HG03039 (cell line): ENCODE measurements around the gene STAT1.
"Not testable (repeated sequence)": the region's sequence is repeated elsewhere in the genome, so short reads cannot be mapped to it uniquely, and the experiment has no call there.

Source experiments
- ATAC-seq: cut with Tn5 transposase; IDR thresholded peaks from one replicate; pipeline ENCODE4 v1.9.1; 2021; ENCODE audit warnings: mild to moderate bottlenecking, moderate library complexity; ENCODE audit not compliant: unreplicated experiment

STAT1 gene

DNA sequence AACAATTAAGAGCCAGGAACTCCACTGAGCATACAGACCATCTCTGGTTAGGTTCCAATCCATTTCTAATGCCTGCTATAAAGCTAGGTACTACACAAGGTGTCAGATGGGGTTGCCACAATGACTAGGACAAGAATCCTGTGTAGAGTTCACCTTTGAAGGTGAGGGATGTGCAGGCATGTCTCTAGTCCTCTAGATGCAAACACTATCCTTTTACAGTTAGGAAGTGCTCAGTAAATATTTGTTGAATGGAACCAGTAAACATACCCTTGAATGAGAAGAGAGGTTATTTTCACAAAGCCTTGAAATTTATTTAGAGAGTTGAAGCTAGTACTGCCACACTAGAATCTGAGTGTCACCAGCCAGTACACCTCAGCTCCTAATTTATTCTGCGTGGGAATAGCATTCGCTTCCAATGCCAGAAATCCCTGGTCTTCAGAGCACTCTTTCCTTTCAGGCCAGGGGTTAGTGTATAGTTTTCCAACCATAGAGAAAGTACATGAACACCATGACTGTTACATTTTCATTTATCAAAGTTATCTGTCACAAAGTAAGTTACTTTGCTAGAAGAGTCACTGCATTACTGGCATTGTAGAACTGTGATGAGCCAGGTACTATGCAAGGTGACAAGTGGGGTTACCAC, 48.3 kb downstream of the STAT1 start:
- no peak for ATAC-seq

DNA sequence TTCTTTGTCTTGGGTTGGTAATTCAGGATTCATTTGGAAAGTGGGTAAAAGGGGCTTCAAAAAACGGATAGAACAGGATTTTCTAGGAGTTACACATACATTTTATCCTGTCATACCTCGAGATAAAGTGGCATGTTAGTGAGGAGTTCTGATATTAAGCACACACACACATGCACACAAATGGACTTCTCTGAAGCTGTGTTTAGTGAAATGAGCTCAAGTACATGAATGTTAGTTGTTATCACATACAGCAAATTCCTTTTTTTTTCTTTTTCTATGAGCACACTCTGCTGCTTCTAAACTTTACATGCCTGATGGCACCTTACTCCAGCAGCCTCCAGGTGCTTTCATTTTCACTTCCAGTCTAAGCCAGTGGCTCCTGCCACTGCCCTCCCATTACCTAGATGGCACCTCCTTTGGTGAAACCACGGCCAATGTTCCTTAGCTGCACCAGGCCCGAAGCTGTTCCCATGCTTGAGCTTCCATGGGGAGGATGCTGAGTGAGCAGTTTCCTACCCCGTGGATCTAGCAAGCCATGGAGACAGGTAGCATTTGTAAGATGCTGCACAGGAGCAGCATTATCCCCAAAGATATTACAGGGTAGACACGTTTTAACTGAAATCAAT, 49.7 kb downstream of the STAT1 start:
- ATAC-seq, result no peak

DNA sequence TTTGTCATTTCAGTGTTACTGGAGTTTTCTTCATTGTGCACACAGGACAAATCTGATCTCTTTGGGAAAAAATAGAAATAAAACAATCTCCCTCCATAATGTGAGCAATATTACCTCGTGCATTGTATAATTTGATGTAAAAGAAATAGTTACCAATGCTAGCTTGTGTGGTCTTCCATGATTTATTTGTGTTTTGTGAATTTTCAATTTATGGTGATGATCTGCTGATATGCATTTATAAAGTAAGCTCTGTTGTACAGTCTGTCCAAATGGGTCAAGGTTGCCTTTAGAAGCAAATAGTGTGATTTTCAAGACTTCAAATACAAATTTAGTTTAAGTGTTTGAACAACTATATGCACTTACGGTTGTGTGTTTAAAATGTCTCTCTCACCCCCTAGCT, 50.9 kb downstream of the STAT1 start:
- ATAC-seq, result no peak

DNA sequence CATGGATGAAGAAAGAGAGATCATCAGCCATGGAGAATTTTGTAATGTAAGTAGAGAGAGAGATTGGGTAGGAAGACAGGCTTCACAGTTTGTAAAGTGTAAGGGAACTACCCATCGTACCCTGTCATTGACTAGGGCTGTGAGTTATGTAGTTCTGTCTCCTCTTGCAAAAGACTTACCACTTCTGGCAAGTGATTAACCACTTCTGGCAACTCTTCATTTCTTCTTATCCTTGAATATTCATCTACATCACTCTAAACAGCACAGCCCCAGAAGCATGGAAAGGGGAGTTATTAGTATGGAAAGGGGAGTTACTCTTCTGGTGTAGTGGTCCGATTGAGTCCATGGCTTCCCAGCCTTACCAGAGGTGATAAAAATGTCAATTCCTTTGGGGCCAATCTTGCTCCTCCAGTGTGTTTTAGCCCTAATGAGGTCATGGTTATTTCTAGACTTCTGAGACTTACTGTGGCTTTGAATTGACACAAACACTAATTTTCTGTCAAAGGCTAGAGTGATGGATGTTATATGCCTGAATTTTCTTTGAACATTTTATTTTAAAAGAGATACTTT, 52.0 kb downstream of the STAT1 start:
- ATAC-seq, result no peak

DNA sequence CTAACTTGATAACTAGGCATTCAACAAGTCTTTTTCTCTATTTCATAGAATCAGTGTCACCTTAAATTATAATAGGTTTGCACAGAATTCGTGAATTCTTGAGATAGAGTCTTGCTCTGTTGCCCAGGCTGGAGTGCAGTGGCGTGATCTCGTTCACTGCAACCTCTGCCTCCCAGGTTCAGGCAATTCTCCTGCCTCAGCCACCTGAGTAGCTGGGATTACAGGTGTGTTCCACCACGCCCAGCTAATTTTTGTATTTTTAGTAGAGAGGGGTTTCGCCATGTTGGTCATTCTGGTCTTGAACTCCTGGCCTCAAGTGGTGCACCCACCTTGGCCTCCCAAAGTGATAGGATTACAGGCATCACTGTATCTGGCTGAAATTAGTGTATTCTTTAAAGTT, 52.9 kb downstream of the STAT1 start:
- not testable (repeated sequence) for ATAC-seq

DNA sequence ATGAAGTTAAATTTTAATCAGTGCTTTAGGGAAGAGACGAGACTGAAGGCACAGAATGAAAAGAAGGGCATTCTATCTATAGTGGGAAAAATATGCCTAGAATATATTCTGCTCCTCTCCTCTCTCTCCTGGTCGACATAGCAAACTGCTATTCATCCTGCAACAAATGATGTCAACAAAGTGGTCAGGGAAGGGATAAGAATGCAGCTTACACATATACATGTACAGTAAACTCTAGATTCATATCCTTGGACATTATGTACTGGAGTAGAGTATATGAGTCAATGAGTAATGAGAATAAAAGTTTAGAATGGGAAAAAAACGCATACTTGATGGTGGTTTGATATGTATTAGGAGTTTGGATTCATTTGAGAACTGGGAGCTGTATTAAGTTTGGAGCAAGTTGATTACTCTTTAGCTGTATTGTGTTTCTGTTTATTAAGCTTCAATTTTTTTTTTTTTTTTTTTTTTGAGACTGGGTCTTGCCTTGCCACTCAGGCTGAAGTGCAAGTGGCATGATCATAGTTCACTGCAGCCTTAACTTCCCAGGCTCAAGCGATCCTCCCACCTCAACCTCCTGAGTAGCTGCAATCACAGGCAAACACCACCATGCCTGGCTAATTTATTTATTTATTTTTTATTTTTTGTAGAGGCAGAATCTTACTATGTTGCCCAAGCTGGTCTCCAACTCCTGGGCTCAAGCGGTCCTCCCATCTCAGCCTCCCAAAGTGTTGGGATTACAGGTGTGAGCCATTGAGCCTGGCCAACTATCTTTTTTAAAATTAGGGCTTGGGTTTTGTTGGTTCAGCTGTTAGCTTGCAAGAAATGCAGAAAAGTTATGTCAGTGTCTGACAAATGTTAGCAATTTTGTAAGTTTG, 53.8 kb downstream of the STAT1 start:
- ATAC-seq, result no peak

DNA sequence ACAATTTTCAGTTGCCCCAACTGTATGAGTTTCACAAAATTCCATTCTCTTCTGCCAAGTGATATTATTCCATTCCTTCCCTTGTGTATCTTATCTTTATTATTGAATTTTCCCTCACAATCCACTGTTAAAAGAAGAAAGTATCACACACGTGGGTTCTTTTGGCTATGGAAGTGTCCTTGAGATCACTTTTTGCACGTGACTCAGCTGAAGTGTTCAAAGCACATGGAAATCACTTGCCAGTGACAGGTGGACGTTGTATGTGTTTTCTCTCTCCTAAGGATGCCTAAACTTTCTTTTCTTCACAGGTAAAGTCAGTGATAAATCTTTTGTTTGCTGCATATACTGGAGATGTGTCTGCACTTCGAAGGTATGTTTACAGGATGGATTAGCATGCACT, 60.7 kb downstream of the STAT1 start:
- ATAC-seq, result no peak

DNA sequence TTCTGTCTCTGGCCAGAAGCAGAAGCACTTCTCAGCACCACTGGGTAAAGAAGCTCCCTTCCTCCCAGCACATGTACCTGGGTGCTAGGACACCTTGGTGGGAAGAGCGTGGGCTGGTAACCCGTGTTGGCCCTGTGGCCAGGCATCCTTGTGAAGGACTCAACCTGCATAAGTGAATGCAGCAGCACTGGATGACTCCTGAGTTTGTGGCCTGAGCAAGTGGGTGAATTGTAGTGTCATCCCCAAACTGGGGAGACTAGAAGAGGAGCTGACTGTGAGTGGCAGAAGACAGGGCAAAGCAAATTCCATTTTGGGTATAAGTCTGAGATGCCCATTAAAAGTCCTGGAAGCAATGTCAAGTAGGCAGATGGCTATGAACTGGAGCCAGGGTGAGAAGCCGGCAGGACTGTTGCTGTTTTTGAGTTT, 63.4 kb downstream of the STAT1 start:
- ATAC-seq, result no peak

DNA sequence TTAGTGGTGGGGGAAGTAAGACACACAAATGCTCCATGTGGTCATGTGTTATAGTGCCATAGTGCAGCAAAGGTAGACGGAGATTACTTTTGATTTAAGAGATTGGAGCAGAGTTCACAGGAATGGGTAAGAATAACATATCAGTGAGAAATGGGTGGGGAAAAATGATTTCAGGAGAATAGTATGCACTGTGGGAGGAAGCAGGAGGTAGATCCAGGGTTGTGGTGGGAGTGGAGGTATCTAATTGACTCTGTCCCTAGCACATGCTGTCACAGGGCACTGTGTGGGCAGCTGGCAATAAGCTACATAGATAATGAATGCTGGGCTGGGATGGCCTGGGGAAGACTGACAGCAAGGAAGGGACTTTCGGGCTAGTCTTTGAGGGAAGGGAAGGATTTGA, 65.3 kb downstream of the STAT1 start:
- peak; percentile 45 for ATAC-seq

DNA sequence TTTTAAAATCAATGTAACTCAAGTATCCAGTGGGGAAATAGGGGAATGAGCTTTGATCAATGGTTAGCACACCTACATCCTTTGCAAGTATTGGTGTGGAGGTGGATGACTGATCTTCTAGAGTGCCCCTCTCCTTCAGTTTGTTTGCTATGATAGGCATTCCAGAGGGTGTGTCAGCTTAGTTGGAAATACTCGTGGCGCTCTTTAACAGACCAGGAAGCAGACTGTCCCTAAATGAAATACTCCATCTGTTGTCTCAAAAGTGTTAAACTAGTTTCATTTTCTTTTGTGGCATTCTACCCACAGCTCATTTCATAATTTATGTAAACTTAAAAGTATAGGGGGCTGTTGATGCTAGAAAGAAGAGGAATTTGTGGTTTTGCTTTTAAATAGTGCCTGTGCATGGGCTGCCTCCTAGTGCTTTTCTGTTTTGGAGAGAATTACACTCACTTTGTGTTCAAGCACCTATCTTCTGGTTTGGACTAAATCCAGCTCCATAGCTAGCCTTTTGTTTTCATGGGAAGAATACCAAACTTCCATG, 66.2 kb downstream of the STAT1 start:
- peak; percentile 46 for ATAC-seq

DNA sequence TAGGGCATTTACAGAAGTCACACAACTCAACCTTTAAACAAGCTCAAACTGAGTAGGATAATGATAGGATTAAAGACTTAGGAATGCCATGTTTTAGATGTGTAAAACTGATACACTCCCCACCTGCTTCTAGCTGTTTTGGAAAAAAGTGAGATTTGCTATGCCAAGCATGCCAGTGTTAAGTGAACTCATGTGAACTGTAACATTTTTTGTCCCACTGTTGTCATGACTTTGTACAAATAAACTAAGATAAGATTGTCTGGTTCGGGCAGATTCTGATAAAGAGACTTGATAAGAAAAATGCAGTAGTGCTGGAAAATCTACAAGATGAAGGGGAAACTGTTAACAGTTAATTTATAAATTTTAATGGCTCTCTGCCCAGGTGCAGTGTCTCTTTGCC, 66.8 kb downstream of the STAT1 start:
- no peak for ATAC-seq

DNA sequence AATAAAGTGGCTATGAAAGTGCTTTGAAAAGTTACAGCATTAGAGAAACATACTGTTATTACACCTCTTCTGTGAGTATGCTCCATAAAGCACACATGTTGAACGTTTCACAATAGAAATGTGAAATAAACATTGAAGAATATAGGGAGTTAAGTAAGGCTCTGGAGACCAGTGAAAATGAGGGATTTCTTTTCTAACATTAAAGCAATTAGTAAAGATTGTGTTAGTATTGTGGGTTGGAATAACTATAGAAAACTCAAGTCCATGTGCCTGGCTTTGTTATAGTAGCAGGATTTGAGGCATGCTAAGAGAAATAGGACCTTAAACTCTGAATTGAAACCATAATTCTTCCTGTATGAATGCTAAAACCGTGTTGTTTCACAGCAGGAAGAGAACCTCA, 70.3 kb downstream of the STAT1 start:
- ATAC-seq, result no peak

DNA sequence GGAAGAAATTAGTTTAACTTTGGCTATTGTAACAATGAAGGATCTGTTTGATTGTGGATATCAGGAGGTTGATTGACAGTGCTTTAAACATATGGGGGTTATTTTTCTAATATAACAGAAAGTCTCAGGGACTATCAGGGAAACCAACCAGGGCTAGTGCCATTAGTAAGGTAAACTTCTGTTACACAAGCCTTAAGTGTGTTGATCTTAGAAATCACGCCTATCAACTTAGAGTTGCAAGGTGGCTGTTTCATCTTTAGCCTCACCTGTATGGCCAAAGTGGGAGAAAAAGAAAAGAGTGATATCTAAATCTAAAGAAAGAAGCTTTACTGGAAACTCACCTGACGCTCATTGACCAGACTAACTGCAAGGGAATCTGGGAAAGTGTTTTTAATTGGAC, 71.3 kb downstream of the STAT1 start:
- ATAC-seq, result no peak

DNA sequence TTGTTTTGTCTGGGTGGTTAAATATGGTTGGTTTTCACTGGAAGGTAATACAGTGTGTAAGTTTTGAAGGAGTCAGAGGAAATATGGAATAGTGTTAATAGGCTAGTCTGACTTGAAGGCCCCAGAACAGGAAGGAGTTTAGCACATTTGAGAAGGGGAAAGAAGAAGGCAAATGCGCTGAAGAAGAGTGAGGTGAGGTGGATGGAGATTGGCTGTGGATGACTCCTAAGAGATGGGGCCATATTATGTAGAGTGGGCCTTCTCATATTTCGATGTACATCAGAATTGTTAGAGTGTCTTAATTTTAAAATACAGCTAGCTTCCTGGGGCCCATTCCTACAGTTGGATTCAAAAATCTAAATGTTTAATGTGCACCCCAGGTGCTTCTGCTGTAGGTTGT, 72.4 kb downstream of the STAT1 start:
- no peak for ATAC-seq

DNA sequence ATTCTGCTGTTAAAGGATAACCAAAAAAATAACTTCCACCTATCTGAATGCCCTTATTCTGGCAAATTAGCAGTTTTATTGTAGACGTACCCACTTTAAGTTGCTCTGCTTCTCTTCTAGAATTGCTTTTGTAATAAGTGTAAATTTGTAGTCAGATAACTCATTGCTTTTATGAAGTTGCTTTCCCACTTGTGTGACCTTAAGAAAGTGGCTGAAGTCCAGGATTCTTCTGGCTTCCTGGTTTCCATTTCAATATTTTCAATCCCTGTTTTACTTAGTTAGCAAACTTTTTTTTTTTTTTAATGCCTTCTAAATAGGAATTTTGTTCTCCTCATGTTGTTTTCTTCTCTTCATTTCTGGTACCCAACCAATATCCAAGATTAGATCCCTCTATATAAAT, 73.5 kb downstream of the STAT1 start:
- ATAC-seq, result no peak

DNA sequence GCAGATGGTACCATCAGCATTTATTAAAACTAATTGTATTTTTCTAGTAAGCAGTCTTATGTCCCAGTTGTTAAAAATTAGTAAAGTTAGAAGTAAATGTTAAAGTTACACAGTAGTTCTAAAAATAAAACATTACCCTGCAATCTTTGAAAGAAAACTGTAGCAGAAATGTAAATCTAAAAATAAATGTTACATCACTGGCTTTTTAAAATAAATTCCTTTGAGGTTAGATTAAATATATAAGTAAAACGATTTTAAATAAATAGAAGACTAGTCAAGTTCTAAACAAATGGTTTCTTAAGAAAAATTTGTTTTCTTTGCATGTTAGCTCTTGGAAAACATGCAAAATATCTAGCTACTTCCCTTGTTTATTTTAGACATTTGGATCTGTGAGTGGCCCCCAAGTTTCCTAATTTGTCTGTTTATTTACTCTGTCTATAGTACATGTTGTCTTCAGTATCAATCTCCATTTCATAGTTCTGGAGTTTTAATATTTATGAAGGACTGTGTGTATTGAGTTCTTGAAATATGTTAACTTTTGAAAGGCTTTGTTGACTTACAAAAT, 75.1 kb downstream of the STAT1 start:
- no peak for ATAC-seq

DNA sequence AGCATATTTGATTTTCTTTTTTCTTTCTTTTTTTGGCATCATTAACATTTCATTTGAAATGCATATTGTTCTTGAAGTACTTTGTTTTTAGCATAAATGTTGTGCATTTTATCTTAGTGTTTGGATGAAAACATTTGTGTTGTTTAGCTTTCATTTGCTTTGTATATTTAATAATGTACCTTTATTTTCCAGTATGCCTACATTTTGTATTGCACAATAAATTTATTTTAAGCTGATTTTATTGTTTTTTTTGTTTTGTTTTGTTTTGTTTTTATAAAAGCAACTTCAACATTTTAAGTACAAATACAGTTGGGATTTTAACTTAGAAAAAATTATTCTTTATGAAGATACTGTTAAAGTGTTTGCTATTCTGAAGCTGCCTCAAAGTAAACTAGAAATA, 78.9 kb downstream of the STAT1 start:
- ATAC-seq, result no peak

DNA sequence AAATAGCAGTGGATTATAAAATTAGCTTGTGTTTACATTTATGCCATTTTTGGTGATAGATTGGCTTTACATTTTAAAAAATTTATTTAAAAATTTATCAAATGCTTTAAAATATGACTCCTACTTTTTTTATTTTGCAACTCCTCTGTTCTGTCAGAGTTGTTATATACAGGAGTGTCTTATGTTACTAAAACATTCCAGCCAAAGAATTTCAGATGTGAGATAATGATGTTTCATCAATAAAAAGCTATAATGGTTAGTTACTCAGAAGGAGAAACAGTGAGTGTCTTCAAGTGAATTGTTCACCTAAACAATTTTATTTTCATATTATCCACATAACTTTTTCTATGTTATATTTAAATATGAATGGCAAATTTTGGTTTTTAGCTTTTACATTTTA, 80.6 kb downstream of the STAT1 start:
- no peak for ATAC-seq

DNA sequence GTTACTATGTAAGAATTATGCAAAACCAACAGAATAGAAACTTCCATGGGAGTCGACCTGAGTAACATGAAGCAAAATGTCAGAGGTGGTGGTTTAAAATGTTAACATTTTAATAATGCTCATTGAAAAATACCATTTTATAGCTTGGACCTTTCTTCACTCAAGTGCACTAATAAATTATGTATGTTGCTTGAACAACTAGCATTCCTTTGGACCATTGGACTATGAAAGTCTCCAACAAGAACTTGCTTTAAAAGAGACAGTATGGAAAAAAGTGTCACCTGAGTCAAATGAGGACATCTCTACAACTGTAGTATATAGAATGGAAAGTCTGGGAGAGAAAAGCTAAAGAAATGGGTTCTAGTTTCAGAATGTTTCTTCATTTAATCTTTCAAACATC, 81.5 kb downstream of the STAT1 start:
- no peak for ATAC-seq

DNA sequence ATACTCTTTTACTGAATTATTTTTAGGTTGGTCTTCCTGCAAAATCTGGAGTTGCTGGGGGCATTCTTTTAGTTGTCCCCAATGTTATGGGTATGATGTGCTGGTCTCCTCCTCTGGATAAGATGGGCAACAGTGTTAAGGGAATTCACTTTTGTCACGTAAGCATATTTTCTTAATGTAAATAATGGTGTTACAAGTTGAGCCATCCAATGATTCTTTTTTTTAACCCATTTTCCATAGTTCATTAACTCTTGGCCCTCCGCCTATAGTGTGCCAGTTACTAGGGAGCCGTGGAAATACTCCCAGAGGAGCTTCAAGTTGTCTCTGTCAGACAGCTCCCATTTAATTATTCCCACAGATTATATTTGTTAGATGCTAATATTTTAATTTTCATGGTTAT, 83.6 kb downstream of the STAT1 start:
- ATAC-seq, result no peak

DNA sequence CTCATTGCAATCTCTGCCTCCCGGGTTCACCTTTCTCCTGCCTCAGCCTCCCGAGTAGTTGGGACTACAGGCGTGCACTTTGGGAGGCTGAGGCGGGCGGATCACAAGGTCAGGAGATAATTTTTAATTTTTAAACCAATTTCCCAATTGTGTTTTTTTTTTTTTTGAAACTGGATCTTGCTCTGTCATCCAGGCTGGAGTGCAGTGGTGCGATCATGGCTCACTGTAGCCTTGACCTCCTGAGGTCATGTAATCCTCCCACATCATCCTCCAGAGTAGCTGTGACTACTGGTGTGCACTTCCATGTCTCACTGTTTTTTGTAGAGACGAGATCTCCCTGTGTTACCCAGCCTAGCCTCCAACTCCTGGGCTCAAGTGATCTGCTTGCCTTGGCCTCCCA, 84.1 kb downstream of the STAT1 start:
- no peak for ATAC-seq
